Sigmoid colon (tissue), 4 donors: ENCODE results near the gene FBXO5.

Experiments
- CTCF ChIP-seq, 4 experiments: fragments of 450-650 bp in 3 of 4; fragments of 200-600 bp in 1 of 4; IDR thresholded peaks; one replicate each; pipeline ENCODE4 v1.5.1; 2016 to 2019; ENCODE audit warnings: antibody characterized with exemption in 4 of 4, mild to moderate bottlenecking in 3 of 4, moderate library complexity in 2 of 4
- EP300 ChIP-seq, 4 donors: sonication (generic); formaldehyde crosslinking; IDR thresholded peaks; one replicate each; pipeline ENCODE4 v1.6.1; 2017; ENCODE audit warnings: antibody characterized with exemption in 4 of 4

- TF ChIP-seq CTCF (IDR thresholded peaks at IDR 0.05): no peak
- no peak for TF ChIP-seq EP300 (IDR thresholded peaks at IDR 0.05)
These were observed 30.8 kb downstream of the FBXO5 start for GRCh38 chr6:152952045-152952444.
